Natural killer cell treated with Interleukin-12 subunit alpha and Interleukin-12 subunit beta and Interleukin-15 and Interleukin-18, amount 100 ng/mL, for 72 hours (primary cell): ENCODE data around the gene HIRA. TPM values are rescaled to one million over a fixed set of nuclear protein-coding genes. Genes with fewer than 3 reads are reported as not detected.

Experiments used
- ATAC-seq, 2 donors: fragments of 150-1000 bp; cut with Tn5 transposase in 1 of 2; sonication (Bioruptor Pico), chemical (Tn5 transposase) in 1 of 2; 2 replicates each; pipeline ENCODE4 v1.10.0; 2021
- DNase-seq: peaks from one replicate; pipeline ENCODE4 v3.0.0; 2022; ENCODE audit warnings: low spot score
- H3K27ac Mint-ChIP-seq, 2 donors: 1 replicate in 1 of 2; 2 replicates in 1 of 2; pipeline ENCODE4 v1.8.0; 2022; ENCODE audit warnings: mixed read lengths in 2 of 2, mild to moderate bottlenecking in 1 of 2, moderate library complexity in 1 of 2
- H3K27me3 Mint-ChIP-seq, 2 donors: 1 replicate in 1 of 2; 2 replicates in 1 of 2; pipeline ENCODE4 v1.8.0; 2022; ENCODE audit warnings: mixed read lengths in 2 of 2
- H3K36me3 Mint-ChIP-seq: one replicate; pipeline ENCODE4 v1.8.0; 2022; ENCODE audit warnings: mixed read lengths
- H3K4me1 Mint-ChIP-seq, 2 donors: 1 replicate in 1 of 2; 2 replicates in 1 of 2; pipeline ENCODE4 v1.8.0; 2022; ENCODE audit warnings: low read depth in 2 of 2, mixed read lengths in 2 of 2, mild to moderate bottlenecking in 1 of 2
- H3K4me3 Mint-ChIP-seq: one replicate; pipeline ENCODE4 v1.8.0; 2022; ENCODE audit warnings: mixed read lengths
- H3K9me3 Mint-ChIP-seq: 2 replicates; pipeline ENCODE4 v1.8.0; 2022; ENCODE audit warnings: mixed read lengths
- total RNA-seq, 2 donors: library from RNA; stranded (reverse); gene quantifications; one replicate each; pipeline ENCODE4 v1.2.3, GENCODE V29; 2022

HIRA gene
- total RNA-seq = 10 to 100 TPM; 40.5 to 62.7 TPM

GRCh38 chr22:19431649-19432132 lies at the start of gene HIRA:
TSS of gene HIRA (minus strand) at chr22:19431733. CDS start at chr22:19431476, 257 bp downstream.
- H3K27ac Mint-ChIP-seq = peak within 1 kb of the TSS; percentile 91 to 92
- peak; percentile 88 for DNase-seq
- ATAC-seq = peak; percentile 80 to 84
- H3K4me1 Mint-ChIP-seq = peaks cover 33 to 48% of the 10 kb centered on the region in 2 donors
- peak within 1 kb of the TSS; percentile 95 for H3K4me3 Mint-ChIP-seq
- no peaks in the 10 kb centered on the region for H3K9me3 Mint-ChIP-seq
- no peaks in the 10 kb centered on the region for H3K27me3 Mint-ChIP-seq
- peaks cover 9% of the 10 kb centered on the region for H3K36me3 Mint-ChIP-seq

- H3K36me3 Mint-ChIP-seq = peaks cover 20% of the 10 kb centered on the region
- H3K27me3 Mint-ChIP-seq = no peaks in the 10 kb centered on the region
- peaks cover 29 to 30% of the 10 kb centered on the region in 2 donors for H3K4me1 Mint-ChIP-seq
- H3K9me3 Mint-ChIP-seq = no peaks in the 10 kb centered on the region
- ATAC-seq (no peak), DNase-seq (no peak)
- H3K4me3 Mint-ChIP-seq = peak overlapping the region; percentile 99
- H3K27ac Mint-ChIP-seq = peak overlapping the region in 1 of 2 donors; percentile 95
These were observed 49.3 kb upstream of the HIRA start for GRCh38 chr22:19480789-19481188.

- peak overlapping the region; percentile 95 to 100 for H3K27ac Mint-ChIP-seq
- no peaks in the 10 kb centered on the region for H3K27me3 Mint-ChIP-seq
- H3K36me3 Mint-ChIP-seq = peaks cover 17% of the 10 kb centered on the region
- peaks cover 30 to 33% of the 10 kb centered on the region in 2 donors for H3K4me1 Mint-ChIP-seq
- peak overlapping the region; percentile 99 for H3K4me3 Mint-ChIP-seq
- DNase-seq (no peak), ATAC-seq (no peak)
- no peaks in the 10 kb centered on the region for H3K9me3 Mint-ChIP-seq
These were observed 48.6 kb upstream of the HIRA start for GRCh38 chr22:19480173-19480568.

GRCh38 chr22:19479355-19480172 lies 48.0 kb upstream of the HIRA start, which contains the start of gene CDC45:
TSS of gene CDC45 (plus strand) at chr22:19479920. CDS start at chr22:19479969, 49 bp downstream.
- no peaks in the 10 kb centered on the region for H3K9me3 Mint-ChIP-seq
- H3K27ac Mint-ChIP-seq = peak within 1 kb of the TSS; percentile 95 to 100
- H3K4me3 Mint-ChIP-seq = peak within 1 kb of the TSS; percentile 99
- H3K27me3 Mint-ChIP-seq = no peaks in the 10 kb centered on the region
- peak; percentile 96 for DNase-seq
- ATAC-seq = peak; percentile 95 to 96
- peaks cover 30 to 33% of the 10 kb centered on the region in 2 donors for H3K4me1 Mint-ChIP-seq
- H3K36me3 Mint-ChIP-seq = peaks cover 11% of the 10 kb centered on the region

- Mint-ChIP-seq H3K4me1 (peaks cover 30 to 35% of the 10 kb centered on the region in 2 donors), H3K27me3 (no peaks in the 10 kb centered on the region), H3K27ac (peak within 1 kb of the TSS; percentile 95 to 100), H3K36me3 (peaks cover 10% of the 10 kb centered on the region), H3K4me3 (peak within 1 kb of the TSS; percentile 99), H3K9me3 (no peaks in the 10 kb centered on the region)
- peak; percentile 90 for DNase-seq
- ATAC-seq = peak; percentile 75 to 80
These were observed 47.4 kb upstream of the HIRA start, which contains the start of gene UFD1 for GRCh38 chr22:19478901-19479354. TSS of gene UFD1 (minus strand) at chr22:19479193. CDS start at chr22:19479085, 108 bp downstream.

- Mint-ChIP-seq H3K4me3 (peak overlapping the region; percentile 99), H3K36me3 (peaks cover 4% of the 10 kb centered on the region), H3K27me3 (no peaks in the 10 kb centered on the region), H3K9me3 (no peaks in the 10 kb centered on the region), H3K4me1 (peaks cover 30 to 36% of the 10 kb centered on the region in 2 donors), H3K27ac (peak overlapping the region; percentile 80 to 95)
- ATAC-seq = no peak
- no peak for DNase-seq
These were observed 46.7 kb upstream of the HIRA start for GRCh38 chr22:19478045-19478900.

GRCh38 chr22:19477321-19478044 lies 46.0 kb upstream of the HIRA start:
- H3K27ac Mint-ChIP-seq = peak overlapping the region; percentile 80 to 95
- no peak for DNase-seq
- peak overlapping the region; percentile 99 for H3K4me3 Mint-ChIP-seq
- peaks cover 30 to 37% of the 10 kb centered on the region in 2 donors for H3K4me1 Mint-ChIP-seq
- ATAC-seq = no peak
- no peaks in the 10 kb centered on the region for H3K9me3 Mint-ChIP-seq
- H3K27me3 Mint-ChIP-seq = no peaks in the 10 kb centered on the region
- peaks cover 4% of the 10 kb centered on the region for H3K36me3 Mint-ChIP-seq

- H3K36me3 Mint-ChIP-seq = peaks cover 4% of the 10 kb centered on the region
- ATAC-seq = no peak
- peaks cover 30 to 37% of the 10 kb centered on the region in 2 donors for H3K4me1 Mint-ChIP-seq
- H3K27ac Mint-ChIP-seq = peak overlapping the region in 1 of 2 donors; percentile 53
- H3K4me3 Mint-ChIP-seq = peak overlapping the region; percentile 57
- H3K27me3 Mint-ChIP-seq = no peaks in the 10 kb centered on the region
- no peaks in the 10 kb centered on the region for H3K9me3 Mint-ChIP-seq
- DNase-seq = no peak
These were observed 44.5 kb upstream of the HIRA start for GRCh38 chr22:19476023-19476422.

GRCh38 chr22:19473578-19473977 lies 42.0 kb upstream of the HIRA start:
- ATAC-seq = no peak
- H3K4me3 Mint-ChIP-seq = no peak overlapping the region
- no peak for DNase-seq
- no peak overlapping the region for H3K27ac Mint-ChIP-seq
- H3K4me1 Mint-ChIP-seq = peaks cover 20 to 29% of the 10 kb centered on the region in 2 donors
- H3K9me3 Mint-ChIP-seq = no peaks in the 10 kb centered on the region
- peaks cover 6% of the 10 kb centered on the region for H3K36me3 Mint-ChIP-seq
- H3K27me3 Mint-ChIP-seq = no peaks in the 10 kb centered on the region

- ATAC-seq = no peak
- Mint-ChIP-seq H3K4me1 (peaks cover 9 to 21% of the 10 kb centered on the region in 2 donors), H3K27ac (no peak overlapping the region), H3K9me3 (no peaks in the 10 kb centered on the region), H3K4me3 (no peak overlapping the region), H3K27me3 (no peaks in the 10 kb centered on the region), H3K36me3 (peaks cover 6% of the 10 kb centered on the region)
- DNase-seq = no peak
These were observed 40.7 kb upstream of the HIRA start for GRCh38 chr22:19472233-19472632.

GRCh38 chr22:19471572-19471971 lies 40.0 kb upstream of the HIRA start:
- no peaks in the 10 kb centered on the region for H3K9me3 Mint-ChIP-seq
- ATAC-seq (no peak), DNase-seq (no peak)
- H3K4me1 Mint-ChIP-seq = peaks cover 6 to 18% of the 10 kb centered on the region in 2 donors
- no peak overlapping the region for H3K4me3 Mint-ChIP-seq
- no peak overlapping the region for H3K27ac Mint-ChIP-seq
- H3K27me3 Mint-ChIP-seq = no peaks in the 10 kb centered on the region
- peaks cover 6% of the 10 kb centered on the region for H3K36me3 Mint-ChIP-seq

GRCh38 chr22:19470010-19470409 lies 38.5 kb upstream of the HIRA start:
- Mint-ChIP-seq H3K4me3 (no peak overlapping the region), H3K27me3 (no peaks in the 10 kb centered on the region), H3K27ac (no peak overlapping the region), H3K4me1 (peaks cover 0 to 14% of the 10 kb centered on the region in 2 donors), H3K36me3 (peaks cover 11% of the 10 kb centered on the region), H3K9me3 (no peaks in the 10 kb centered on the region)
- ATAC-seq (no peak), DNase-seq (no peak)

- Mint-ChIP-seq H3K4me3 (no peak overlapping the region), H3K36me3 (peaks cover 13% of the 10 kb centered on the region), H3K27ac (no peak overlapping the region), H3K4me1 (peaks cover 0 to 16% of the 10 kb centered on the region in 2 donors), H3K9me3 (no peaks in the 10 kb centered on the region), H3K27me3 (no peaks in the 10 kb centered on the region)
- ATAC-seq (no peak), DNase-seq (no peak)
These were observed 37.9 kb upstream of the HIRA start for GRCh38 chr22:19469421-19469820.
